ENCODE results near the gene NDUFA6. TPM values are rescaled to one million over a fixed set of nuclear protein-coding genes. Genes with fewer than 3 reads are reported as not detected.
"Not testable (repeated sequence)": the region's sequence is repeated elsewhere in the genome, so short reads cannot be mapped to it uniquely, and the experiment has no call there.

The NDUFA6 gene
- total RNA-seq, 1 donor from 2014 or later, result 67.3 TPM

DNA sequence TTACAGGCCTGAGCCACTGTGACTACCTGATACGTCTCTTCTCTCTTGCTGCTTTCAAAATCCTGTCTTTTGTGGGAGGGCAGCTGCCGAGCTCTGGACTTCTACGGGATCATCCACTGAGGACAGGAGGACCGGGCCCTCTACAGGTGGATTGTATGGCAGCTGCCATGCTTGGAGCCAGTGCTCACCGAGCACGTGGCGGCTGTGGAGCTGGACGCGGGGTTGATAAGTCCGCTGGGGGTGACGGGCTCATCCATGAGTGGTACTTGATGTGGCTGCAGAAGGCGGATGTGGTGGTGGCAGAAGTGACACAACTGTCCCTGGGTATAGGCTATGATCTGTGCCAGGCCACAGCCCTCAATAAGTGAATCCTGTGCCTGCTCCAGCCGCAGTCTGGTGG is 41.9 kb upstream of the NDUFA6 start:
- no peak overlapping the region for H3K4me3 ChIP-seq (ENCODE audit: low read depth, low read length)
- H3K27me3 ChIP-seq (ENCODE audit: control insufficient read depth, insufficient read depth, low read length), result no peaks in the 10 kb centered on the region
- no peak for DNase-seq (ENCODE audit: low read depth)
- H3K36me3 ChIP-seq (ENCODE audit: control insufficient read depth, insufficient read depth, low read length), result no peaks in the 10 kb centered on the region
- TF ChIP-seq, protein P1, sequence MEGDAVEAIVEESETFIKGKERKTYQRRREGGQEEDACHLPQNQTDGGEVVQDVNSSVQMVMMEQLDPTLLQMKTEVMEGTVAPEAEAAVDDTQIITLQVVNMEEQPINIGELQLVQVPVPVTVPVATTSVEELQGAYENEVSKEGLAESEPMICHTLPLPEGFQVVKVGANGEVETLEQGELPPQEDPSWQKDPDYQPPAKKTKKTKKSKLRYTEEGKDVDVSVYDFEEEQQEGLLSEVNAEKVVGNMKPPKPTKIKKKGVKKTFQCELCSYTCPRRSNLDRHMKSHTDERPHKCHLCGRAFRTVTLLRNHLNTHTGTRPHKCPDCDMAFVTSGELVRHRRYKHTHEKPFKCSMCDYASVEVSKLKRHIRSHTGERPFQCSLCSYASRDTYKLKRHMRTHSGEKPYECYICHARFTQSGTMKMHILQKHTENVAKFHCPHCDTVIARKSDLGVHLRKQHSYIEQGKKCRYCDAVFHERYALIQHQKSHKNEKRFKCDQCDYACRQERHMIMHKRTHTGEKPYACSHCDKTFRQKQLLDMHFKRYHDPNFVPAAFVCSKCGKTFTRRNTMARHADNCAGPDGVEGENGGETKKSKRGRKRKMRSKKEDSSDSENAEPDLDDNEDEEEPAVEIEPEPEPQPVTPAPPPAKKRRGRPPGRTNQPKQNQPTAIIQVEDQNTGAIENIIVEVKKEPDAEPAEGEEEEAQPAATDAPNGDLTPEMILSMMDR (IDR thresholded peaks at IDR 0.05; ENCODE audit: insufficient read depth, low read length, poor library complexity, severe bottlenecking), result no peak

DNA sequence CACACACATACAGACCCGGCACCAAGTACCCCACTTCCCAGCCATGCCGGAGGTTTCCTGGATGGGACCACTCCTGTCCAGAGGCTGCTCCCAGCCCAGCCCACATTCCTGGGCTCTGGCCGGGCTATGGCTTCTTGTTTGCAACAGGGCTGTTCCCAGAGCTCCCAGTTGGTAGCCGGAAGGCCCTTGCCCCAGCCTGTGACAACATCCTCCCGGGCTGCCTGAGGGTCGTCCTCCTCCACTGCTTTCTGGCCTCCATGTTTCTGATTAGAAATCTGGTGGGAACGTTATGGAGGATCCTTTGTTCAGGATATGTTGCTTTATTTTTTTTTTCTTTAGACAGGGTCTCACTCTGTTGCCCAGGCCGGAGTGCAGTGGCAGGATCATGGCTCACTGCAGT is 41.0 kb upstream of the NDUFA6 start:
- TF ChIP-seq, protein P1 (IDR thresholded peaks at IDR 0.05; ENCODE audit: insufficient read depth, low read length, poor library complexity, severe bottlenecking), result no peak
- Histone ChIP-seq H3K27me3 (ENCODE audit: control insufficient read depth, insufficient read depth, low read length) (no peaks in the 10 kb centered on the region), H3K36me3 (ENCODE audit: control insufficient read depth, insufficient read depth, low read length) (no peaks in the 10 kb centered on the region), H3K4me3 (ENCODE audit: low read depth, low read length) (no peak overlapping the region)
- DNase-seq (ENCODE audit: low read depth), result no peak

DNA sequence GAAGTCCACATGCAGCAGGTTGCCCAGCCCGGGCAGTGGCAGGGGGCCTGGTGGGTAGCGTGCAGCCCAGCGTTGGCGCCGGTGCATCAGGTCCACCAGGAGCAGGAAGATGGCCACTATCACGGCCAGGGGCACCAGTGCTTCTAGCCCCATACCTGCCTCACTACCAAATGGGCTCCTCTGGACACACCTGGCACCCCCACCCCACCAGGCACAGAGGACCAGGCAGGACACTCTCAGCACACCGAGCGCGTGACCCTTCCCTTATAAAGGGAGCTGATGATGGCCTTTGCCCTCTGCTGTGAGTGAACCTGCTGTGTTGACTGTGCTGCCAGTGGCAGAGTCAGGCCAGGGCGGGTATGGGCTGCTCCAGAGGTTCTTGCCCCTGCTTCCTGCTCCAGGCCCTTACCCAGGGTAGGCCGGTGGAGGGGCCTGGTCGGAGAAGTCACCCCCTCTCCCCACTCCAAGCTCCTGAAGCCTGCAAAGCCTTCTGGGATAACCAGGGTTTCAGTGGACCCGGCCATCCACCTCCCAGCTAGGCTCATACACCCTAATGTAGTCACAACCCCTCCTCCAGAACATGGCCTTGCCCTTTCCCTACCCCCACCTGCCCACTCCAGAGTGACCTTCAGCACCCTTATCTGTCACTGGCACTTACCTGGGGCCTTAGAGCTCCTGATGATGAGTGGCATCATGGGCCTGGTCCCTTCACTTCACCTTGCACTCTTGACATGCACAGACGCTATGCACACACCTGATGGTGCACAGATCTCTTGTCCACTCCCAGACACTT is 40.3 kb upstream of the NDUFA6 start, which contains the start of gene CYP2D6:
Gene CYP2D6 (minus strand): TSS at position 172 of the 793 bp plus-strand sequence. CDS start 19 bp downstream, at position 153.
- H3K36me3 ChIP-seq (ENCODE audit: control insufficient read depth, insufficient read depth, low read length); DNase-seq (ENCODE audit: low read depth); H3K27me3 ChIP-seq (ENCODE audit: control insufficient read depth, insufficient read depth, low read length); H3K4me3 ChIP-seq (ENCODE audit: low read depth, low read length): not testable (repeated sequence)

DNA sequence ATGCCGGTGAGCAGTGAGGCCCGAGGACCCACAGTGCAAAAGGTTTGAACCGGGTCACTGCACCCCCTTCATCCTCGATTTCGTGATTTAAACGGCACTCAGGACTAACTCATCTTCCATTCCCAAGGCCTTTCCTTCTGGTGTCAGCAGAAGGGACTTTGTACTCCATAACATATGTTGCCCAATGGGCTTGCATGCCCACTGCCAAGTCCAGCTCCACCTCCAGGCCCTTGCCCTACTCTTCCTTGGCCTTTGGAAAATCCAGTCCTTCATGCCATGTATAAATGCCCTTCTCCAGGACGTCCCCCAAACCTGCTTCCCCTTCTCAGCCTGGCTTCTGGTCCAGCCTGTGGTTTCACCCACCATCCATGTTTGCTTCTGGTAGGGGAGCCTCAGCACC is 39.6 kb upstream of the NDUFA6 start:
- not testable (repeated sequence) for H3K4me3 ChIP-seq (ENCODE audit: low read depth, low read length); DNase-seq (ENCODE audit: low read depth); H3K27me3 ChIP-seq (ENCODE audit: control insufficient read depth, insufficient read depth, low read length); H3K36me3 ChIP-seq (ENCODE audit: control insufficient read depth, insufficient read depth, low read length)

DNA sequence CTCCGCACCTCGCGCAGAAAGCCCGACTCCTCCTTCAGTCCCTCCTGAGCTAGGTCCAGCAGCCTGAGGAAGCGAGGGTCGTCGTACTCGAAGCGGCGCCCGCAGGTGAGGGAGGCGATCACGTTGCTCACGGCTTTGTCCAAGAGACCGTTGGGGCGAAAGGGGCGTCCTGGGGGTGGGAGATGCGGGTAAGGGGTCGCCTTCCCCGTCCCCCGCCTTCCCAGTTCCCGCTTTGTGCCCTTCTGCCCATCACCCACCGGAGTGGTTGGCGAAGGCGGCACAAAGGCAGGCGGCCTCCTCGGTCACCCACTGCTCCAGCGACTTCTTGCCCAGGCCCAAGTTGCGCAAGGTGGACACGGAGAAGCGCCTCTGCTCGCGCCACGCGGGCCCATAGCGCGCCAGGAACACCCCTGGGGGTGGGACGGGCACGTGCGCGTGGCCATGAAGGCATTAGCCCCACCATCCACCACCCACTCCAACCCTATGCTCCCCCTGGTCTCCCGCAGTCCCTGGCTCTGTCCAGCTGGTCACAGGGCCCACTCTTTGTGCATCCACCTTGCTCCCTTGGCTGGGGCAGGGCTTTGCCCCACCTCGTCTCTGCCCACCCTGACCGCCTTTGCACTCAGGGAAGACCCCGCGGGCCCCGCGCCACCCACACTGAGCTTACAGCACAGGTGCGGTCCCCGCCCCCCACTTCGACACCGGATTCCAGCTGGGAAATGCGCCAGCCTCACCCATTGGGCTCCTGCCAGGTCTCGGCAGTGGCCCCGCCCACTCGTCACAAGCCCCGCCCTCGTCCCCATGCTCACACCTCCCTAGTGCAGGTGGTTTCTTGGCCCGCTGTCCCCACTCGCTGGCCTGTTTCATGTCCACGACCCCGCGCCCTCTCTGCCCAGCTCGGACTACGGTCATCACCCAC is 38.5 kb upstream of the NDUFA6 start:
- not testable (repeated sequence) for H3K4me3 ChIP-seq (ENCODE audit: low read depth, low read length); DNase-seq (ENCODE audit: low read depth); H3K36me3 ChIP-seq (ENCODE audit: control insufficient read depth, insufficient read depth, low read length); H3K27me3 ChIP-seq (ENCODE audit: control insufficient read depth, insufficient read depth, low read length)

DNA sequence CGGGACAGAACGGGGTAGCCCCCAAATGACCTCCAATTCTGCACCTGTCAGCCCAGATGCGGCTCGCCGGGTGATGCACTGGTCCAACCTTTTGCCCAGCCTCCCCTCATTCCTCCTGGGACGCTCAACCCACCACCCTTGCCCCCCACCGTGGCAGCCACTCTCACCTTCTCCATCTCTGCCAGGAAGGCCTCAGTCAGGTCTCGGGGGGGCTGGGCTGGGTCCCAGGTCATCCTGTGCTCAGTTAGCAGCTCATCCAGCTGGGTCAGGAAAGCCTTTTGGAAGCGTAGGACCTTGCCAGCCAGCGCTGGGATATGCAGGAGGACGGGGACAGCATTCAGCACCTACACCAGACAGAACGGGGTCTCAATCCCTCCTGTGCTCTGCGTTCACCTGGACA is 37.4 kb upstream of the NDUFA6 start:
- DNase-seq (ENCODE audit: low read depth), result not testable (repeated sequence)

DNA sequence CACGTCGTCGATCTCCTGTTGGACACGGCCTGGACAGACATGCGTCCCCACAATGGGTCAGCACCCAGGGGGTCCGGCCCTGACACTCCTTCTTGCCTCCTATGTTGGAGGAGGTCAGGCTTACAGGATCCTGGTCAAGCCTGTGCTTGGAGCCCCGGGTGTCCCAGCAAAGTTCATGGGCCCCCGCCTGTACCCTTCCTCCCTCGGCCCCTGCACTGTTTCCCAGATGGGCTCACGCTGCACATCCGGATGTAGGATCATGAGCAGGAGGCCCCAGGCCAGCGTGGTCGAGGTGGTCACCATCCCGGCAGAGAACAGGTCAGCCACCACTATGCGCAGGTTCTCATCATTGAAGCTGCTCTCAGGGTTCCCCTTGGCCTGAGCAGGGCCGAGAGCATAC is 37.0 kb upstream of the NDUFA6 start:
- no peak for DNase-seq (ENCODE audit: low read depth)
- TF ChIP-seq, protein P1 (IDR thresholded peaks at IDR 0.05; ENCODE audit: insufficient read depth, low read length, poor library complexity, severe bottlenecking), result no peak
- Histone ChIP-seq H3K36me3 (ENCODE audit: control insufficient read depth, insufficient read depth, low read length) (no peaks in the 10 kb centered on the region), H3K27me3 (ENCODE audit: control insufficient read depth, insufficient read depth, low read length) (no peaks in the 10 kb centered on the region), H3K4me3 (ENCODE audit: low read depth, low read length) (no peak overlapping the region)

More for the DNA sequence above, 37.4 kb upstream of the NDUFA6 start:
- not testable (repeated sequence) for H3K27me3 ChIP-seq (ENCODE audit: control insufficient read depth, insufficient read depth, low read length); H3K36me3 ChIP-seq (ENCODE audit: control insufficient read depth, insufficient read depth, low read length); H3K4me3 ChIP-seq (ENCODE audit: low read depth, low read length)

DNA sequence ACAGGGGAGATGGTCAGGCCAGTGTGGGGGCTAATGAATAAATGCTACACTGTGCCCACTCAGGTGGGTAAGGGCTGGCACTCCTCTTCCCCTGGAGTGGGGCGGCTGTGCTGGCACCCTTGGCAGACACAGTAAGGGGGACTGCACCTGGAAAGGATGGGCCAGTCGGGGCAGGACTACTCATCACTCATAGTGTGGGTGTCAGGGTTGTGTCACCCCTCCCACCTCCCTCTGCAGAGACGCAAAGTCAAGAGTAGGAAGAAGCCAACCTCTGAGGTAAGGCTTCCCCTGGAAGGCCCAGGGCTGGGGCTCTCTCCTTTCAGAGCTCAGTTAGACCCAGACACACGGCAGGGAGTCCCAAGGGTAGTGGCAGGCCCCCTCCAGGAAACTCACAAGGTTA is 33.0 kb upstream of the NDUFA6 start:
- not testable (repeated sequence) for H3K27me3 ChIP-seq (ENCODE audit: control insufficient read depth, insufficient read depth, low read length); DNase-seq (ENCODE audit: low read depth); H3K4me3 ChIP-seq (ENCODE audit: low read depth, low read length); H3K36me3 ChIP-seq (ENCODE audit: control insufficient read depth, insufficient read depth, low read length)

DNA sequence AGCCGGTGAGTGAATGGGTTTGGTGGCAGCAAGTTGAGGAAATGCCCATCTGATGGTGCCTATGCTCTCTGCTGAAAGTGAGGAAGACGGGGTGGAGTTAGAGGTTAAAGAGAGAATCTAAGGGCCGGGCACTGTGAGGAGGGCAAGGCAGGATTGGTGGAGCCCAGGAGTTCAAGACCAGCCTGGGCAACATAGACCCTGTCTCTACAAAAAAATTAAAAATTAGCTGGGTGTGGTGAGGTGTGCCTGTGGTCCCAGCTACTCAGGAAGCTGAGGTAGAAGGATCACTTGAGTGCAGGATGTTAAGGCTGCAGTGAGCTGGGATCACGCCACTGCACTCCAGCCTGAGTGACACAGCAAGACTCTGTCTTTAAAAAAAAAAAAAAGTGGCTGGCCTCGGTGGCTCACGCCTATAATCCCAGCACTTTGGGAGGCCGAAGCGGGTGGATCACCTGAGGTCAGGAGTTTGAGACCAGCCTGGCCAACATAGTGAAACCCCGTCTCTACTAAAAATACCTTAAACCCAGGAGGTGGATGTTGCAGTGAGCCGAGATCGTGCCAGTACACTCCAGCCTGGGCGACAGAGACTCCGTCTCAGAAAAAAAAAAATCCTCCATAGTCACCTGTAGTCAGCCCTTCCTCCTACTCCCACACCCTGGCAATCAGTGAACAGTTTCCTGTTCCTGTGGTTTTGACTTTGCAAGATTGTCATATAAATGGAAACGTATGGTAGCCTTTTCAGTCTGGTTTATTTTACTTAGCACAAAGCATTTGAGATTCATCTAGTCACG is 29.9 kb upstream of the NDUFA6 start:
- H3K36me3 ChIP-seq (ENCODE audit: control insufficient read depth, insufficient read depth, low read length); H3K4me3 ChIP-seq (ENCODE audit: low read depth, low read length); DNase-seq (ENCODE audit: low read depth); H3K27me3 ChIP-seq (ENCODE audit: control insufficient read depth, insufficient read depth, low read length): not testable (repeated sequence)

All from kidney epithelial cell (primary cell).